Measurements from ENCODE around the gene CES3. TPM values are rescaled to one million over a fixed set of nuclear protein-coding genes. Genes with fewer than 3 reads are reported as not detected.

CES3 gene
- total RNA-seq, 1 donor from 2014 or later, result 1.5 TPM

- FAIRE-seq (no peak), DNase-seq (ENCODE audit: low read depth) (no peak)
- H3K4me1 Mint-ChIP-seq (ENCODE audit: low read depth, unreplicated experiment), result peaks cover 5% of the 10 kb centered on the region
- H3K27ac Mint-ChIP-seq (ENCODE audit: unreplicated experiment), result no peak overlapping the region
- H3K9me3 Mint-ChIP-seq (ENCODE audit: unreplicated experiment), result no peaks in the 10 kb centered on the region
- no peaks in the 10 kb centered on the region for H3K9me3 ChIP-seq (ENCODE audit: insufficient read depth, low read depth, low read length)
- H3K79me2 ChIP-seq (ENCODE audit: insufficient read depth, low read length), result peaks cover 21% of the 10 kb centered on the region
- H3K36me3 Mint-ChIP-seq (ENCODE audit: low read depth, unreplicated experiment), result peaks cover 41% of the 10 kb centered on the region
- no peak overlapping the region for H3K4me3 ChIP-seq (ENCODE audit: insufficient read depth, low read depth, low read length)
- H4K20me1 ChIP-seq (ENCODE audit: insufficient read depth, low read length), result peaks cover 62% of the 10 kb centered on the region
- no peak for TF ChIP-seq EZH2 (IDR thresholded peaks at IDR 0.05; ENCODE audit: insufficient read depth, low read length)
- TF ChIP-seq CTCF (IDR thresholded peaks at IDR 0.05; ENCODE audit: insufficient read depth, low read depth, low read length), result no peak
- no peaks in the 10 kb centered on the region for H3K27me3 ChIP-seq (ENCODE audit: insufficient read depth, low read length)
- H3K27ac ChIP-seq (ENCODE audit: low read depth, low read length), result no peak overlapping the region
- H3K27me3 Mint-ChIP-seq (ENCODE audit: low read depth, unreplicated experiment), result peaks cover 2% of the 10 kb centered on the region
- no peak overlapping the region for H2AFZ ChIP-seq (ENCODE audit: low read depth, low read length)
- H3K4me3 Mint-ChIP-seq (ENCODE audit: unreplicated experiment), result no peak overlapping the region
- no peak overlapping the region for H3K4me2 ChIP-seq (ENCODE audit: low read length)
- peaks cover 13% of the 10 kb centered on the region for H3K36me3 ChIP-seq (ENCODE audit: insufficient read depth, low read length)
- no peak overlapping the region for H3K9ac ChIP-seq (ENCODE audit: low read length)
- H3K4me1 ChIP-seq (ENCODE audit: insufficient read depth, low read length), result peaks cover 11% of the 10 kb centered on the region
Measured at GRCh38 chr16:66940236-66940635, 20.8 kb upstream of the CES3 start.

GRCh38 chr16:66942981-66943380 lies 18.1 kb upstream of the CES3 start:
- Histone ChIP-seq H4K20me1 (ENCODE audit: insufficient read depth, low read length) (peaks cover 35% of the 10 kb centered on the region), H3K27ac (ENCODE audit: low read depth, low read length) (no peak overlapping the region), H3K4me3 (ENCODE audit: insufficient read depth, low read depth, low read length) (no peak overlapping the region), H3K9me3 (ENCODE audit: insufficient read depth, low read depth, low read length) (no peaks in the 10 kb centered on the region), H3K27me3 (ENCODE audit: insufficient read depth, low read length) (peaks cover under 1% of the 10 kb centered on the region), H3K4me1 (ENCODE audit: insufficient read depth, low read length) (peaks cover 3% of the 10 kb centered on the region), H3K79me2 (ENCODE audit: insufficient read depth, low read length) (no peaks in the 10 kb centered on the region), H3K9ac (ENCODE audit: low read length) (no peak overlapping the region), H3K4me2 (ENCODE audit: low read length) (no peak overlapping the region), H2AFZ (ENCODE audit: low read depth, low read length) (no peak overlapping the region), H3K36me3 (ENCODE audit: insufficient read depth, low read length) (peaks cover 13% of the 10 kb centered on the region)
- DNase-seq (ENCODE audit: low read depth) (no peak), FAIRE-seq (no peak)
- no peak for TF ChIP-seq CTCF (IDR thresholded peaks at IDR 0.05; ENCODE audit: insufficient read depth, low read depth, low read length)
- peaks cover 33% of the 10 kb centered on the region for H3K36me3 Mint-ChIP-seq (ENCODE audit: low read depth, unreplicated experiment)
- H3K4me3 Mint-ChIP-seq (ENCODE audit: unreplicated experiment), result no peak overlapping the region
- peaks cover 7% of the 10 kb centered on the region for H3K27me3 Mint-ChIP-seq (ENCODE audit: low read depth, unreplicated experiment)
- H3K27ac Mint-ChIP-seq (ENCODE audit: unreplicated experiment), result no peak overlapping the region
- H3K4me1 Mint-ChIP-seq (ENCODE audit: low read depth, unreplicated experiment), result no peaks in the 10 kb centered on the region
- H3K9me3 Mint-ChIP-seq (ENCODE audit: unreplicated experiment), result no peaks in the 10 kb centered on the region

- TF ChIP-seq CTCF (IDR thresholded peaks at IDR 0.05; ENCODE audit: insufficient read depth, low read depth, low read length) (no peak), EZH2 (IDR thresholded peaks at IDR 0.05; ENCODE audit: insufficient read depth, low read length) (no peak)
- peaks cover 9% of the 10 kb centered on the region for H3K4me1 ChIP-seq (ENCODE audit: insufficient read depth, low read length)
- H2AFZ ChIP-seq (ENCODE audit: low read depth, low read length), result no peak overlapping the region
- Mint-ChIP-seq H3K27me3 (ENCODE audit: low read depth, unreplicated experiment) (peaks cover 11% of the 10 kb centered on the region), H3K4me3 (ENCODE audit: unreplicated experiment) (no peak overlapping the region), H3K36me3 (ENCODE audit: low read depth, unreplicated experiment) (peaks cover 33% of the 10 kb centered on the region), H3K27ac (ENCODE audit: unreplicated experiment) (no peak overlapping the region), H3K4me1 (ENCODE audit: low read depth, unreplicated experiment) (no peaks in the 10 kb centered on the region), H3K9me3 (ENCODE audit: unreplicated experiment) (no peaks in the 10 kb centered on the region)
- peaks cover 29% of the 10 kb centered on the region for H4K20me1 ChIP-seq (ENCODE audit: insufficient read depth, low read length)
- DNase-seq (ENCODE audit: low read depth) (no peak), FAIRE-seq (no peak)
- H3K79me2 ChIP-seq (ENCODE audit: insufficient read depth, low read length), result no peaks in the 10 kb centered on the region
- H3K27me3 ChIP-seq (ENCODE audit: insufficient read depth, low read length), result peaks cover 5% of the 10 kb centered on the region
- no peak overlapping the region for H3K4me3 ChIP-seq (ENCODE audit: insufficient read depth, low read depth, low read length)
- H3K27ac ChIP-seq (ENCODE audit: low read depth, low read length), result no peak overlapping the region
- no peak overlapping the region for H3K4me2 ChIP-seq (ENCODE audit: low read length)
- H3K36me3 ChIP-seq (ENCODE audit: insufficient read depth, low read length), result peaks cover 13% of the 10 kb centered on the region
- no peaks in the 10 kb centered on the region for H3K9me3 ChIP-seq (ENCODE audit: insufficient read depth, low read depth, low read length)
- H3K9ac ChIP-seq (ENCODE audit: low read length), result no peak overlapping the region
Measured at GRCh38 chr16:66943426-66944053, 17.5 kb upstream of the CES3 start.
